Tibial nerve (tissue), 4 donors: ENCODE data around the gene TMEM233. TPM values are rescaled to one million over a fixed set of nuclear protein-coding genes. Genes with fewer than 3 reads are reported as not detected.

Source experiments
- DNase-seq, 2 donors: peaks; one replicate each; pipeline ENCODE4 v3.0.0-alpha.2; 2019; ENCODE audit warnings: low spot score in 2 of 2
- H3K27ac ChIP-seq, 4 donors: fragments of 200-600 bp; sonication (generic) in 3 of 4; one replicate each; pipeline ENCODE4 v1.5.1; 2017 to 2019; ENCODE audit warnings: mild to moderate bottlenecking in 1 of 4
- H3K27me3 ChIP-seq, 2 donors: fragments of 200-600 bp; sonication (generic) in 1 of 2; one replicate each; pipeline versions ENCODE4 v1.5.1 to v1.6.0; 2017 to 2019
- H3K36me3 ChIP-seq, 3 donors: fragments of 200-600 bp; sonication (generic); one replicate each; pipeline ENCODE4 v1.5.1; 2018 to 2019
- H3K4me1 ChIP-seq, 4 donors: fragments of 200-600 bp; sonication (generic) in 3 of 4; one replicate each; pipeline ENCODE4 v1.5.1; 2017 to 2019
- H3K4me3 ChIP-seq, 4 donors: fragments of 200-600 bp; sonication (generic) in 3 of 4; one replicate each; pipeline ENCODE4 v1.5.1; 2017 to 2019; ENCODE audit warnings: mild to moderate bottlenecking in 1 of 4, moderate library complexity in 1 of 4
- H3K9me3 ChIP-seq, 4 donors: fragments of 200-600 bp; sonication (generic) in 3 of 4; one replicate each; pipeline ENCODE4 v1.5.1; 2017 to 2019
- EP300 ChIP-seq, 2 donors: sonication (generic); formaldehyde crosslinking; IDR thresholded peaks; one replicate each; pipeline ENCODE4 v1.6.1; 2017; ENCODE audit warnings: antibody characterized with exemption in 2 of 2, mild to moderate bottlenecking in 1 of 2
- POLR2A ChIP-seq, 2 donors: fragments of 450-650 bp; IDR thresholded peaks; one replicate each; pipeline ENCODE4 v1.6.1; 2017; ENCODE audit warnings: antibody characterized with exemption in 2 of 2, mild to moderate bottlenecking in 2 of 2, moderate library complexity in 2 of 2
- WGBS, 2 donors: methylation state at CpG; one replicate each; pipeline ENCODE4 v1.1.5; 2018; 5-methylcytosine and 5-hydroxymethylcytosine counted together
- total RNA-seq, 4 donors: library from RNA; depleted of rRNA; stranded (reverse); fragments of >200 nt; gene quantifications; one replicate each; pipeline ENCODE4 v1.1.0, GENCODE V29; 2016
- TF ChIP-seq, protein P1 (sequence below), 5 experiments: fragments of 200-600 bp in 3 of 5; fragments of 450-650 bp in 2 of 5; sonication (generic) in 3 of 5; IDR thresholded peaks; one replicate each; pipeline ENCODE4 v1.5.1; 2016 to 2019; ENCODE audit warnings: antibody characterized with exemption in 5 of 5, mild to moderate bottlenecking in 3 of 5, moderate library complexity in 2 of 5

Gene TMEM233
- total RNA-seq, 4 donors from 2014 or later: 0.21 to 0.59 (median 0.22) TPM; not detected in 1

DNA sequence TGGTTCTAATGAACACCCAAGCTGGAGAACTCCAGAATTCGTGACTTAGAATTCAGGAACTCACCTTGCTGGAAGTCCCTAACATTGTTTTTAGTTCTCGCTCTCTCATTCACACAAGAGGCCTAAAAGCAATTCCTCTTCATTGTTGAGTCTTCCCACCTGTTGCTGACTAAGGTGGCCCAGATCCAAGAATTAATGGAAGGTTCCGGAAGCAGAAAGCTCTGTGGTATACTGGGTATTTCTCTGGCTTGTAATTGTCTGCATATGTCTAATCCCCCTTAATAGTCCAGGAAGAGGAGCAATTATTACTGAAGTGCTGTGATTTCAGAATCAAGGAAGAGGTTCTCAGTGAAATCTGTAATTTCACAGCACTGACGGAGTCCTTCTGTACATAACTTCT lies 31.4 kb downstream of the TMEM233 start:
- Histone ChIP-seq H3K9me3 (no peaks in the 10 kb centered on the region), H3K4me3 (no peak overlapping the region), H3K4me1 (no peaks in the 10 kb centered on the region), H3K27ac (no peak overlapping the region), H3K36me3 (no peaks in the 10 kb centered on the region), H3K27me3 (no peaks in the 10 kb centered on the region)
- 70 to 71% methylated on average over 4 of the region's 4 CpGs for WGBS, 2 donors
- TF ChIP-seq, protein P1, sequence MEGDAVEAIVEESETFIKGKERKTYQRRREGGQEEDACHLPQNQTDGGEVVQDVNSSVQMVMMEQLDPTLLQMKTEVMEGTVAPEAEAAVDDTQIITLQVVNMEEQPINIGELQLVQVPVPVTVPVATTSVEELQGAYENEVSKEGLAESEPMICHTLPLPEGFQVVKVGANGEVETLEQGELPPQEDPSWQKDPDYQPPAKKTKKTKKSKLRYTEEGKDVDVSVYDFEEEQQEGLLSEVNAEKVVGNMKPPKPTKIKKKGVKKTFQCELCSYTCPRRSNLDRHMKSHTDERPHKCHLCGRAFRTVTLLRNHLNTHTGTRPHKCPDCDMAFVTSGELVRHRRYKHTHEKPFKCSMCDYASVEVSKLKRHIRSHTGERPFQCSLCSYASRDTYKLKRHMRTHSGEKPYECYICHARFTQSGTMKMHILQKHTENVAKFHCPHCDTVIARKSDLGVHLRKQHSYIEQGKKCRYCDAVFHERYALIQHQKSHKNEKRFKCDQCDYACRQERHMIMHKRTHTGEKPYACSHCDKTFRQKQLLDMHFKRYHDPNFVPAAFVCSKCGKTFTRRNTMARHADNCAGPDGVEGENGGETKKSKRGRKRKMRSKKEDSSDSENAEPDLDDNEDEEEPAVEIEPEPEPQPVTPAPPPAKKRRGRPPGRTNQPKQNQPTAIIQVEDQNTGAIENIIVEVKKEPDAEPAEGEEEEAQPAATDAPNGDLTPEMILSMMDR (IDR thresholded peaks at IDR 0.05): no peak
- no peak for TF ChIP-seq POLR2A (IDR thresholded peaks at IDR 0.05)
- no peak for TF ChIP-seq EP300 (IDR thresholded peaks at IDR 0.05)
- no peak for DNase-seq

DNA sequence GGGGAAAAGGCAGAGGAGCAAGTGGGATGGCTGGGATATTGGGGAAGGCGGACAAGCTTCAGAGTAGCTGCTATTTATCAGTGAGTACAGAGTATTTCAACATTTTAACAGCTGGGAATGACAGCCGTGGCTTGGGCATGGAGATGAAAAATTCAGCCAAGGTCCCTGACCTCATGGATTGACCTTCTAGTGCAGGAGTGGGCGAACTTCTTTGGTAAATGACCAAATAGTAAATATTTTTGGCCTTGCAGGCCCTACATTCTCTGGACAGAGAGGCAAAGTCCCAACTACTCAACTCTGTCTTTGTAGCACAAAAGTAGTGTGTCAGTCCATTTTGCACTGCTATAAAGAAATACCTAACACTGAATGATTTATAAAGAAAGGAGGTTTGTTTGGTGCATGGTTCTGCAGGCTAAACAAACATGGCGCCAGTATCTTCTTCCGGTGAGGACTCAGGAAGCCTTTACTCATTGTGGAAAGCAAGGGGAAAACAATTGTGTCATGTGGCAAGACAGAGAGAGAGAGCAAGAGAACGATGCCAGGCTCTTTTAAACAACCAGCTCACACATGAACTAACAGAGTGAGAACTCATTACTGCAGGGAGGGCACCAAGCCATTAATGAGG lies 33.6 kb downstream of the TMEM233 start:
- Histone ChIP-seq H3K9me3 (no peaks in the 10 kb centered on the region), H3K27ac (no peak overlapping the region), H3K4me1 (no peaks in the 10 kb centered on the region), H3K27me3 (no peaks in the 10 kb centered on the region), H3K36me3 (no peaks in the 10 kb centered on the region), H3K4me3 (no peak overlapping the region)
- TF ChIP-seq, protein P1 (IDR thresholded peaks at IDR 0.05): no peak
- no peak for TF ChIP-seq EP300 (IDR thresholded peaks at IDR 0.05)
- no peak for TF ChIP-seq POLR2A (IDR thresholded peaks at IDR 0.05)
- DNase-seq: no peak
- WGBS, 2 donors: 55 to 63% methylated on average over 6 of the region's 6 CpGs

DNA sequence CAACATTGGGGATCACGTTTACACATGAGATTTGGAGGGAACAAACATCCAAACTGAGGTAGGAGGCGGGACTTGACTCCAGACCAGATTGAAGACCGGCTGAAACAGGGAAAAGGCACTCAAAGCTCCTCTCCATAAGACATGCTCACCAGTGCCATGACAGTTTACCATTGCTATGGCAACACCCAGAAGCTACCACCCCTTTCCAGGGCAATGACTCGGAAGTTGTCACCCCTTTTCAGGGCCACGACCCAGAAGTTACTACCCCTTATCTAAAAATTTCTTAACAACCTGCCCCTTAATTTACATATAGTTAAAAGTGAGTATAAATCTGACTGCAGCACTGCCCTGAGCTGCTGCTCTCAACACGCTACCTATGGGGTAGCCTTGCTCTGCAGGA lies 34.1 kb downstream of the TMEM233 start:
- TF ChIP-seq EP300 (IDR thresholded peaks at IDR 0.05) (no peak), POLR2A (IDR thresholded peaks at IDR 0.05) (no peak)
- TF ChIP-seq, protein P1 (IDR thresholded peaks at IDR 0.05): no peak
- Histone ChIP-seq H3K4me3 (no peak overlapping the region), H3K27ac (no peak overlapping the region), H3K36me3 (no peaks in the 10 kb centered on the region), H3K27me3 (no peaks in the 10 kb centered on the region), H3K9me3 (no peaks in the 10 kb centered on the region), H3K4me1 (no peaks in the 10 kb centered on the region)
- no peak for DNase-seq
- 79 to 81% methylated on average over 6 of the region's 6 CpGs for WGBS, 2 donors

DNA sequence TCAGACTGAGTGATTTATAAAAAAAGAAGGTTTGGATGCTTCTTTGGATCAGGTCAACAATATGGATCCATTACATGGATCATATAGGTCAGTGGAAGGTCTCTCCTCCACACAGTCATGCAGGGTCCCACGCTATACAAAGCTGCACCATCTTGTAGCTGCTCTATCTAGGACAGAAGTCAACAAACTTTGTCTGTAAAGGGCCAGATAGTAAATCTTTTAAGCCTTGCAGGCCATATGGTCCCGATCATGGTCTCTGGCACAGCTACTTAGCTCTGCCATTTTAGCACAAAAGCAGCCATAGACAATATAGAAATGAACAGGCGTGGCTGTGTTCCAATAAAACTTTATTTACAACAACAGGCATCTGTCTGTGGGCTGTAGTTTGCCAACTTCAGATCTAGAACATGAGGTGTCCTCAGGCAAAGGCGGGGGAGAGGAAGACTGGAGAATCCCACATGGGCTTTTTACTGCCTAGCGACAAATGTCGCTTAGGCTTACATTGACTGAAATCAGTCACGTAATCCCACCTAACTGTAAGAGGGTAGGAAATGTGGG lies 36.7 kb downstream of the TMEM233 start:
- H3K4me1 ChIP-seq: no peaks in the 10 kb centered on the region
- no peaks in the 10 kb centered on the region for H3K9me3 ChIP-seq
- 89% methylated on average over 7 of the region's 7 CpGs for WGBS, 2 donors
- H3K4me3 ChIP-seq: no peak overlapping the region
- no peak for DNase-seq
- peaks cover 0 to 2% of the 10 kb centered on the region in 2 donors for H3K27me3 ChIP-seq
- TF ChIP-seq EP300 (IDR thresholded peaks at IDR 0.05) (no peak), POLR2A (IDR thresholded peaks at IDR 0.05) (no peak)
- TF ChIP-seq, protein P1 (IDR thresholded peaks at IDR 0.05): no peak
- no peak overlapping the region for H3K27ac ChIP-seq
- no peaks in the 10 kb centered on the region for H3K36me3 ChIP-seq

GRCh38 chr12:119630962-119631550 lies 37.5 kb downstream of the TMEM233 start:
- TF ChIP-seq POLR2A (IDR thresholded peaks at IDR 0.05) (no peak), EP300 (IDR thresholded peaks at IDR 0.05) (no peak)
- TF ChIP-seq, protein P1 (IDR thresholded peaks at IDR 0.05): no peak
- H3K36me3 ChIP-seq: no peaks in the 10 kb centered on the region
- no peaks in the 10 kb centered on the region for H3K9me3 ChIP-seq
- no peak overlapping the region for H3K27ac ChIP-seq
- WGBS, 2 donors: 93 to 100% methylated on average over 1 of the region's 1 CpG
- H3K4me1 ChIP-seq: no peaks in the 10 kb centered on the region
- DNase-seq: no peak
- no peak overlapping the region for H3K4me3 ChIP-seq
- H3K27me3 ChIP-seq: peaks cover 0 to 8% of the 10 kb centered on the region in 2 donors
